Cardiac fibroblast (primary cell): ENCODE measurements around the gene TMEM11.
"Not testable (repeated sequence)": the region's sequence is repeated elsewhere in the genome, so short reads cannot be mapped to it uniquely, and the experiment has no call there.

Experiments used
- DNase-seq, 2 donors: peaks; one replicate each; pipeline versions ENCODE4 v3.0.0 to v3.0.0-alpha.2; 2010; ENCODE audit warnings: low read depth in 2 of 2
- H3K4me3 ChIP-seq, 2 donors: replicated peaks in 1 of 2; 1 replicate in 1 of 2; 2 replicates in 1 of 2; pipeline ENCODE4 v1.5.1; 2011; ENCODE audit warnings: low read depth in 2 of 2, low read length in 2 of 2, mild to moderate bottlenecking in 2 of 2, moderate library complexity in 1 of 2
- CTCF ChIP-seq: IDR thresholded peaks from one replicate; pipeline ENCODE4 v1.5.1; 2011; ENCODE audit warnings: low read depth, mild to moderate bottlenecking, low read length, inconsistent platforms

The TMEM11 gene

GRCh38 chr17:21193031-21193430, 20.9 kb downstream of the TMEM11 start:
- no peak for DNase-seq
- H3K4me3 ChIP-seq: no peak overlapping the region
- TF ChIP-seq CTCF: no peak

- H3K4me3 ChIP-seq, DNase-seq: not testable (repeated sequence)
Observed at GRCh38 chr17:21192414-21192813, 21.5 kb downstream of the TMEM11 start.

- no peak overlapping the region for H3K4me3 ChIP-seq
- TF ChIP-seq CTCF: no peak
- DNase-seq: no peak
Observed at GRCh38 chr17:21191698-21192097, 22.3 kb downstream of the TMEM11 start.

GRCh38 chr17:21190078-21190477, 23.9 kb downstream of the TMEM11 start:
- TF ChIP-seq CTCF: no peak
- no peak for DNase-seq
- H3K4me3 ChIP-seq: no peak overlapping the region

GRCh38 chr17:21189361-21189760, 24.6 kb downstream of the TMEM11 start:
- no peak for DNase-seq
- TF ChIP-seq CTCF: no peak
- no peak overlapping the region for H3K4me3 ChIP-seq

GRCh38 chr17:21186399-21187187, 27.4 kb downstream of the TMEM11 start:
- no peak for TF ChIP-seq CTCF
- DNase-seq: no peak
- H3K4me3 ChIP-seq: no peak overlapping the region

GRCh38 chr17:21185061-21185460, 28.9 kb downstream of the TMEM11 start:
- no peak overlapping the region for H3K4me3 ChIP-seq
- no peak for DNase-seq
- no peak for TF ChIP-seq CTCF
